Suprapubic skin (tissue), 4 donors: ENCODE data around the gene CLSTN2. TPM values are rescaled to one million over a fixed set of nuclear protein-coding genes. Genes with fewer than 3 reads are reported as not detected.

ENCODE experiments used
- DNase-seq, 2 donors: peaks; one replicate each; pipeline ENCODE4 v3.0.0-alpha.2; 2019; ENCODE audit warnings: low spot score in 2 of 2
- H3K27ac ChIP-seq: fragments of 200-600 bp; sonication (generic); one replicate; pipeline ENCODE4 v1.5.1; 2019
- H3K27me3 ChIP-seq: fragments of 200-600 bp; sonication (generic); one replicate; pipeline ENCODE4 v1.5.1; 2019
- H3K36me3 ChIP-seq: fragments of 200-600 bp; sonication (generic); one replicate; pipeline ENCODE4 v1.5.1; 2019
- H3K4me1 ChIP-seq: fragments of 200-600 bp; sonication (generic); one replicate; pipeline ENCODE4 v1.5.1; 2019
- H3K4me3 ChIP-seq: fragments of 200-600 bp; sonication (generic); one replicate; pipeline ENCODE4 v1.5.1; 2019; ENCODE audit warnings: mild to moderate bottlenecking
- H3K9me3 ChIP-seq: fragments of 200-600 bp; sonication (generic); one replicate; pipeline ENCODE4 v1.5.1; 2019
- CTCF ChIP-seq, 2 donors: fragments of 200-600 bp in 1 of 2; fragments of 450-650 bp in 1 of 2; sonication (generic) in 1 of 2; IDR thresholded peaks; one replicate each; pipeline ENCODE4 v1.5.1; 2016 to 2019; ENCODE audit warnings: antibody characterized with exemption in 2 of 2, mild to moderate bottlenecking in 1 of 2, moderate library complexity in 1 of 2
- EP300 ChIP-seq: sonication (generic); formaldehyde crosslinking; IDR thresholded peaks from one replicate; pipeline ENCODE4 v1.6.1; 2017; ENCODE audit warnings: antibody characterized with exemption
- POLR2A ChIP-seq, 2 donors: fragments of 450-650 bp; IDR thresholded peaks; one replicate each; pipeline ENCODE4 v1.6.1; 2017; ENCODE audit warnings: antibody characterized with exemption in 2 of 2, mild to moderate bottlenecking in 2 of 2, moderate library complexity in 2 of 2
- POLR2AphosphoS5 ChIP-seq, 3 donors: sonication (generic); formaldehyde crosslinking; IDR thresholded peaks; one replicate each; pipeline ENCODE4 v1.6.1; 2017; ENCODE audit warnings: antibody characterized with exemption in 3 of 3
- WGBS: methylation state at CpG from one replicate; pipeline ENCODE4 v1.1.5; 2018; 5-methylcytosine and 5-hydroxymethylcytosine counted together
- total RNA-seq, 4 donors: library from RNA; depleted of rRNA; stranded (reverse); fragments of >200 nt; gene quantifications; one replicate each; pipeline ENCODE4 v1.1.0, GENCODE V29; 2016

Gene CLSTN2
- total RNA-seq, 4 donors from 2014 or later, result 4.3 to 14.1 (median 7.4) TPM

DNA sequence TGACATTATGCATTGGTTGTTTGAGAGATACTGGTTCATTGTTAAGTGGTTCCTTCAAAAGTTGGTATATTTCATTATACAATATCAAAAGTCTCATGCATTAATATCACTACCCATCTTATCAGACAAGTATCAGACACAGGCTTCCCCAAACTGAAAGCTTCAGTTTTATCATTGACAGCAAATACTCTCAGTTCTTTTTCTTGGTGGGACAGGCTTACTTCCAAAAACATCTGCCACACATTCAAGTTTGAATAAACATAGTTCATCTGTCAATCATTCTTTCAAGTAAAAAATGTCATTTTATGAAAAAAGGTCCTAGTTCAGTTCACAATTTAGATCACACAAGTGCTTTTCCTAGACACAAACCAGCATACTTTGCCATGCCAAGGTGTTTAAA, 462.9 kb downstream of the CLSTN2 start:
- TF ChIP-seq EP300, result no peak
- no peak for TF ChIP-seq POLR2A (IDR thresholded peaks at IDR 0.05)
- TF ChIP-seq CTCF (IDR thresholded peaks at IDR 0.05), result no peak
- no peak for TF ChIP-seq POLR2AphosphoS5 (IDR thresholded peaks at IDR 0.05)
- no peaks in the 10 kb centered on the region for H3K4me1 ChIP-seq
- DNase-seq, result no peak
- H3K27me3 ChIP-seq, result no peaks in the 10 kb centered on the region
- no peaks in the 10 kb centered on the region for H3K36me3 ChIP-seq
- H3K27ac ChIP-seq, result no peak overlapping the region
- H3K4me3 ChIP-seq, result no peak overlapping the region
- no peaks in the 10 kb centered on the region for H3K9me3 ChIP-seq

GRCh38 chr3:140398387-140398786, 463.4 kb downstream of the CLSTN2 start:
- Histone ChIP-seq H3K4me1 (no peaks in the 10 kb centered on the region), H3K27me3 (no peaks in the 10 kb centered on the region), H3K27ac (no peak overlapping the region), H3K9me3 (no peaks in the 10 kb centered on the region), H3K4me3 (no peak overlapping the region), H3K36me3 (no peaks in the 10 kb centered on the region)
- no peak for TF ChIP-seq CTCF (IDR thresholded peaks at IDR 0.05)
- TF ChIP-seq POLR2AphosphoS5 (IDR thresholded peaks at IDR 0.05), result no peak
- TF ChIP-seq EP300, result no peak
- no peak for DNase-seq
- WGBS, result 97% methylated on average over 2 of the region's 2 CpGs

GRCh38 chr3:140399871-140400270, 464.9 kb downstream of the CLSTN2 start:
- TF ChIP-seq POLR2AphosphoS5 (IDR thresholded peaks at IDR 0.05) (no peak), EP300 (no peak), CTCF (IDR thresholded peaks at IDR 0.05) (no peak), POLR2A (IDR thresholded peaks at IDR 0.05) (no peak)
- H3K27me3 ChIP-seq, result no peaks in the 10 kb centered on the region
- H3K27ac ChIP-seq, result no peak overlapping the region
- no peaks in the 10 kb centered on the region for H3K9me3 ChIP-seq
- no peak for DNase-seq
- no peaks in the 10 kb centered on the region for H3K36me3 ChIP-seq
- H3K4me3 ChIP-seq, result no peak overlapping the region
- 31% methylated on average over 2 of the region's 2 CpGs for WGBS
- H3K4me1 ChIP-seq, result no peaks in the 10 kb centered on the region

DNA sequence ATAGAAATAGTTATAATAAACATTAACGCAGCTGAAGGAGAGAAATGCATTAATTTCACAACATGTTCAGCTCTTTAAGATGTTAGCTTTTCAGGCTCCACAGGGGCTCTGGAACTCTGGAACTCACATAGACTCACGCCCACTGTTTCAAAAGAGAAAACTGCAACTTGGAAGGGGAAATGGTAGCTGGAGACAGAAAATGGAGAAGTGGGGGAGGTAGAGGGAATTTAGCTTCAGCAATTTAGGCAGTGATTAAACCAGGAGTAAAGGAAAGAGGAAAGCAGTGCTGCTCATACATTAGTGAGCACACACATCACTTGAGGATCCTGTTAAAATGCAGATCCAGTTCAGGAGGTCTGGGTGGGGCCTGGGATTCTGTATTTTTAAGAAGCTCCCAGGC, 468.1 kb downstream of the CLSTN2 start:
- Histone ChIP-seq H3K4me1 (no peaks in the 10 kb centered on the region), H3K4me3 (no peak overlapping the region), H3K9me3 (no peaks in the 10 kb centered on the region), H3K36me3 (no peaks in the 10 kb centered on the region), H3K27me3 (no peaks in the 10 kb centered on the region), H3K27ac (no peak overlapping the region)
- TF ChIP-seq POLR2AphosphoS5 (IDR thresholded peaks at IDR 0.05) (no peak), CTCF (IDR thresholded peaks at IDR 0.05) (no peak), EP300 (no peak), POLR2A (IDR thresholded peaks at IDR 0.05) (no peak)
- WGBS, result 89% methylated on average over 2 of the region's 2 CpGs
- no peak for DNase-seq

- no peaks in the 10 kb centered on the region for H3K27me3 ChIP-seq
- H3K27ac ChIP-seq, result no peak overlapping the region
- no peaks in the 10 kb centered on the region for H3K4me1 ChIP-seq
- 80% methylated on average over 6 of the region's 6 CpGs for WGBS
- no peak for DNase-seq
- no peaks in the 10 kb centered on the region for H3K36me3 ChIP-seq
- no peak for TF ChIP-seq EP300
- no peak for TF ChIP-seq POLR2AphosphoS5 (IDR thresholded peaks at IDR 0.05)
- no peak for TF ChIP-seq CTCF (IDR thresholded peaks at IDR 0.05)
- no peak for TF ChIP-seq POLR2A (IDR thresholded peaks at IDR 0.05)
- H3K9me3 ChIP-seq, result no peaks in the 10 kb centered on the region
- H3K4me3 ChIP-seq, result no peak overlapping the region
Observed at GRCh38 chr3:140403608-140404007, 468.6 kb downstream of the CLSTN2 start.
